ENCODE results near the gene CTSC.

DNA sequence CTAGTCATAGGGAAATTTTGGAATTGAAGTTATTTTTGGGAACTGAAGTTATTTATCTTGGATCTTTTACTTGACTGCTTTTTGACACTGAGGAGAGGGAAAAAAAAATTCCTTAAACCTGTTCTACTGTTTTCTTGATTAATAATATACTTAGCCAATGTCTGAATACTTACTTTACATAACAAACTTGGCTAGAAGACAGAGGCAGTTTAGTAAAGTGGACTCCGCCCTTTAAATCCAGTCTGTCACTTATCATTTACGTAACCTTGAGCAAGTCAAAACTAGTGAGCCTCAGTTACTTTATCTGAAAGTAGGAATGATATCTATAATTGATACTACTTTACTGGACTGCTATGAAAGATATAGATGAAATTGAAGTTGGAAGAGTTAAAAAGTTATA lies 19.5 kb downstream of the CTSC start:
- no peak for TF ChIP-seq POLR2A (IDR thresholded peaks at IDR 0.05; ENCODE audit: low read depth, low read length)
- TF ChIP-seq POLR2AphosphoS5 (IDR thresholded peaks at IDR 0.05; ENCODE audit: low read depth, low read length): no peak
